OCI-LY7 (cell line): ENCODE data around the gene STAG1. TPM values are rescaled to one million over a fixed set of nuclear protein-coding genes. Genes with fewer than 3 reads are reported as not detected.
"Not testable (repeated sequence)": the region's sequence is repeated elsewhere in the genome, so short reads cannot be mapped to it uniquely, and the experiment has no call there.

ENCODE experiments used
- BruUV-seq: library from RNA; stranded (reverse); fragments of 400-500 nt; replicated peaks from 2 replicates; lab custom pipeline; 2021; lab: Mats Ljungman, UMichigan
- CTCF ChIA-PET: fragments of 300-600 bp; sonication (Branson Sonifier 250); formaldehyde crosslinking; loops from one replicate; lab custom pipeline; 2022; ENCODE audit warnings: antibody characterized with exemption; ENCODE audit not compliant: unreplicated experiment; lab: Charles Lee
- POLR2A ChIA-PET: fragments of 300-600 bp; sonication (Branson Sonifier 250); formaldehyde crosslinking; loops from one replicate; lab custom pipeline; 2022; ENCODE audit warnings: antibody characterized with exemption; lab: Charles Lee
- DNase-seq: peaks from one replicate; pipeline ENCODE4 v3.0.0-alpha.2; 2015; ENCODE audit warnings: low spot score
- H2AFZ ChIP-seq: fragments of 200-600 bp; sonication (generic), shearing (Covaris generic); 2 replicates; pipeline ENCODE4 v1.6.1; 2014; ENCODE audit warnings: mild to moderate bottlenecking, antibody characterized with exemption, low read length, moderate library complexity
- H3K27ac ChIP-seq: fragments of 200-600 bp; sonication (generic); 2 replicates; pipeline ENCODE4 v1.5.1; 2014; ENCODE audit warnings: mixed run types, low read depth, mild to moderate bottlenecking, moderate library complexity, low read length, inconsistent platforms; ENCODE audit not compliant: poor library complexity, severe bottlenecking
- H3K36me3 ChIP-seq: fragments of 200-600 bp; sonication (generic); 2 replicates; pipeline ENCODE4 v1.6.1; 2014; ENCODE audit warnings: mild to moderate bottlenecking, antibody characterized with exemption, low read length, moderate library complexity, mixed read lengths; ENCODE audit not compliant: insufficient read depth
- H3K4me1 ChIP-seq: fragments of 200-600 bp; sonication (generic); 2 replicates; pipeline ENCODE4 v1.5.1; 2014; ENCODE audit warnings: mild to moderate bottlenecking, low read length; ENCODE audit not compliant: insufficient read depth, poor library complexity, severe bottlenecking
- H3K4me2 ChIP-seq: fragments of 200-600 bp; sonication (generic); 2 replicates; pipeline ENCODE4 v1.6.1; 2014; ENCODE audit warnings: mild to moderate bottlenecking, low read length
- H3K4me3 ChIP-seq: fragments of 200-600 bp; sonication (generic); 2 replicates; pipeline ENCODE4 v1.5.1; 2014; ENCODE audit warnings: mild to moderate bottlenecking, low read depth, low read length; ENCODE audit not compliant: poor library complexity, severe bottlenecking
- H3K79me2 ChIP-seq: fragments of 200-600 bp; sonication (generic); 2 replicates; pipeline ENCODE4 v1.6.1; 2016; ENCODE audit warnings: low read depth, mild to moderate bottlenecking, low read length, moderate library complexity, mixed read lengths; ENCODE audit not compliant: insufficient read depth
- H3K9me2 ChIP-seq: fragments of 200-600 bp; sonication (generic); 2 replicates; pipeline ENCODE4 v1.6.1; 2016; ENCODE audit warnings: mild to moderate bottlenecking, low read length, mixed read lengths; ENCODE audit not compliant: insufficient read depth
- H3K9me3 ChIP-seq: fragments of 200-600 bp; sonication (generic); 2 replicates; pipeline ENCODE4 v1.6.1; 2014; ENCODE audit warnings: mild to moderate bottlenecking, mixed run types, low read length, mixed read lengths
- H4K20me1 ChIP-seq: fragments of 200-600 bp; sonication (generic); 2 replicates; pipeline ENCODE4 v1.6.1; 2014; ENCODE audit warnings: mild to moderate bottlenecking, antibody characterized with exemption, low read length, moderate library complexity, mixed read lengths; ENCODE audit not compliant: insufficient read depth
- EZH2phosphoT487 ChIP-seq: fragments of 200-600 bp; sonication (generic); IDR thresholded peaks from 2 replicates; pipeline ENCODE4 v1.6.1; 2018; ENCODE audit warnings: low read depth, borderline replicate concordance, mild to moderate bottlenecking, mixed run types, antibody characterized with exemption, low read length, moderate library complexity, mixed read lengths
- intact Hi-C: fragments of 100-400 bp; cut with micrococcal nuclease; formaldehyde crosslinking; loops from one replicate; pipeline ENCODE4 v1.10.0; 2022; ENCODE audit not compliant: unreplicated experiment
- total RNA-seq, 2 experiments: library from RNA; depleted of rRNA in 1 of 2; stranded (reverse); fragments of >200 nt in 1 of 2; shearing (Covaris generic) in 1 of 2; gene quantifications; 2 replicates each; pipeline ENCODE4 v1.2.3, GENCODE V29; 2014 to 2022
- TF ChIP-seq, protein P1 (sequence below): fragments of 200-600 bp; sonication (generic); conservative IDR thresholded peaks from 2 replicates; pipeline ENCODE4 v1.5.1; 2014; ENCODE audit warnings: mild to moderate bottlenecking, antibody characterized with exemption, low read length, moderate library complexity, mixed read lengths

The STAG1 gene
- total RNA-seq, 2 experiments from 2014 or later = 30.7 to 46.6 TPM

DNA sequence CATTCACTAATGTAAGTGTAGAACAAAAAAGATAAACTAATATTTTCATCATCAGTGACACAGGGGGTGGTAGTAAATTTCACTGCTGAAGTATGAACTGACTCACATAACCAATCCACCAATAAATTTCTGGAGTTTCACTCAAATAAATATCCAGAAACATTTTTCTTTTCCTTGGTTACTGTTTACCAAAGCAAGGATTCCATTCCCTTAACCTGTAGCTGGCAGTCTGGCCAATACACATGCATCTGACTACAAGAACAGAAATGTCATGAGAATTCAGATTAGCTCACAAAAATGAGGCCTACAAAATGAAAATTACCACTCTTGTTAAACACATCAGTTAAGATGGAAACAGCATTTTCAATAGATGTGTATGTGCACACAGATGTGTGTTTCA lies 80.3 kb downstream of the STAG1 start:
- Histone ChIP-seq H3K9me3 (no peaks in the 10 kb centered on the region), H3K4me1 (peaks cover 19% of the 10 kb centered on the region), H3K36me3 (0 out of 2 replicates have a peak, but pooled peaks cover 10% of the 10 kb centered on the region), H3K27ac (no peak overlapping the region), H4K20me1 (peaks cover 19% of the 10 kb centered on the region; the same call in 1 of the 2 replicates), H3K4me2 (no peak overlapping the region), H2AFZ (no peak overlapping the region), H3K4me3 (no peak overlapping the region), H3K79me2 (peaks cover 94% of the 10 kb centered on the region), H3K9me2 (no peaks in the 10 kb centered on the region)
- DNase-seq = no peak
- POLR2A ChIA-PET = no interaction called here
- no peak for TF ChIP-seq EZH2phosphoT487
- TF ChIP-seq, protein P1, sequence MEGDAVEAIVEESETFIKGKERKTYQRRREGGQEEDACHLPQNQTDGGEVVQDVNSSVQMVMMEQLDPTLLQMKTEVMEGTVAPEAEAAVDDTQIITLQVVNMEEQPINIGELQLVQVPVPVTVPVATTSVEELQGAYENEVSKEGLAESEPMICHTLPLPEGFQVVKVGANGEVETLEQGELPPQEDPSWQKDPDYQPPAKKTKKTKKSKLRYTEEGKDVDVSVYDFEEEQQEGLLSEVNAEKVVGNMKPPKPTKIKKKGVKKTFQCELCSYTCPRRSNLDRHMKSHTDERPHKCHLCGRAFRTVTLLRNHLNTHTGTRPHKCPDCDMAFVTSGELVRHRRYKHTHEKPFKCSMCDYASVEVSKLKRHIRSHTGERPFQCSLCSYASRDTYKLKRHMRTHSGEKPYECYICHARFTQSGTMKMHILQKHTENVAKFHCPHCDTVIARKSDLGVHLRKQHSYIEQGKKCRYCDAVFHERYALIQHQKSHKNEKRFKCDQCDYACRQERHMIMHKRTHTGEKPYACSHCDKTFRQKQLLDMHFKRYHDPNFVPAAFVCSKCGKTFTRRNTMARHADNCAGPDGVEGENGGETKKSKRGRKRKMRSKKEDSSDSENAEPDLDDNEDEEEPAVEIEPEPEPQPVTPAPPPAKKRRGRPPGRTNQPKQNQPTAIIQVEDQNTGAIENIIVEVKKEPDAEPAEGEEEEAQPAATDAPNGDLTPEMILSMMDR = no peak
- CTCF ChIA-PET = no interaction called here
- BruUV-seq = no TSS peak
- intact Hi-C loops = no loop called here

DNA sequence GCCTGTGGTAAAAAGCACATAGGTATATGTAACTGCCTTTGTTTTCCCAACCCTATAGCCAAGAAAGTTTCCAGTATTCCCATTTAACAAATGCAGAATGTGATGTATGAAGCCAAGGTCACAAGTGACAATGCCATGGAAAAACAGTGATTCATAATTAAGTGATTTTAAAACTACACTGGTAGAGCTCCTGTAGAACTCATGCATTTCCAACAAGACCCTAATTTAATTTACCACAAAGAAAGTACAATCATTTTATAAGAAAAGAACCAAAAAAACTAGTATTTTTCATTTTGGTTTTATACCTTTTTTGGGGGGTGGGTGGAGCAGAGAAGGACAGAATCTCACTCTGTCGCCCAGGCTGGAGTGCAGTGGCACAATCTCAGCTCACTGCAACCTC lies 82.0 kb downstream of the STAG1 start:
- ChIA-PET POLR2A (no interaction called here), CTCF (no interaction called here)
- Histone ChIP-seq H3K9me3 (no peaks in the 10 kb centered on the region), H3K4me3 (no peak overlapping the region), H3K9me2 (no peaks in the 10 kb centered on the region), H3K4me2 (no peak overlapping the region), H2AFZ (no peak overlapping the region), H3K27ac (no peak overlapping the region), H4K20me1 (peaks cover 12% of the 10 kb centered on the region; the same call in 1 of the 2 replicates), H3K4me1 (peaks cover 10% of the 10 kb centered on the region), H3K36me3 (0 out of 2 replicates have a peak, but pooled peaks cover 10% of the 10 kb centered on the region), H3K79me2 (peaks cover 85% of the 10 kb centered on the region)
- DNase-seq = no peak
- intact Hi-C loops = no loop called here
- BruUV-seq = no TSS peak
- TF ChIP-seq, protein P1 = no peak
- no peak for TF ChIP-seq EZH2phosphoT487

DNA sequence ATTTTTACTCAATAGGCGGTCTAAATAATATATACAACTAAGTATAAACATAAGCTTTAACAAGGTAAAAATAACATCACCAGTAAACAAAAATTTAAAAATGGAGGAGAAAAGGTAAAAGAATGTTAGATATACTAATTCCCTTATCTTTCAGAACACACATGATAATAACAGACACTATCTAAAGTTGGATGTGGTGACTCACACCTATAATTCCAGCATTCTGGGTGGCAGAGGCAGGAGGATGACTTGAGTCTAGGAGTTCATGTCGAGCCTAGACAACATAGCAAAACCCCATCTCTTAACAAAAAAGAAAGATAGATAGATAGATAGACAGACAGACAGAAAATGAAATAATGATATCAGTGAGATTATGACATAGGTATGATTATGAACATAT lies 85.1 kb downstream of the STAG1 start:
- no peak overlapping the region for H3K4me2 ChIP-seq
- intact Hi-C loops = no loop called here
- H3K36me3 ChIP-seq = 0 out of 2 replicates have a peak, but pooled peaks cover 10% of the 10 kb centered on the region
- H3K27ac ChIP-seq = no peak overlapping the region
- no peaks in the 10 kb centered on the region for H3K9me3 ChIP-seq
- H2AFZ ChIP-seq = no peak overlapping the region
- BruUV-seq = no TSS peak
- ChIA-PET POLR2A (no interaction called here), CTCF (no interaction called here)
- no peak overlapping the region for H3K4me3 ChIP-seq
- TF ChIP-seq, protein P1 = no peak
- TF ChIP-seq EZH2phosphoT487 = no peak
- peaks cover 85% of the 10 kb centered on the region for H3K79me2 ChIP-seq
- H4K20me1 ChIP-seq = peaks cover 11% of the 10 kb centered on the region
- no peaks in the 10 kb centered on the region for H3K4me1 ChIP-seq
- no peak for DNase-seq
- H3K9me2 ChIP-seq = no peaks in the 10 kb centered on the region

DNA sequence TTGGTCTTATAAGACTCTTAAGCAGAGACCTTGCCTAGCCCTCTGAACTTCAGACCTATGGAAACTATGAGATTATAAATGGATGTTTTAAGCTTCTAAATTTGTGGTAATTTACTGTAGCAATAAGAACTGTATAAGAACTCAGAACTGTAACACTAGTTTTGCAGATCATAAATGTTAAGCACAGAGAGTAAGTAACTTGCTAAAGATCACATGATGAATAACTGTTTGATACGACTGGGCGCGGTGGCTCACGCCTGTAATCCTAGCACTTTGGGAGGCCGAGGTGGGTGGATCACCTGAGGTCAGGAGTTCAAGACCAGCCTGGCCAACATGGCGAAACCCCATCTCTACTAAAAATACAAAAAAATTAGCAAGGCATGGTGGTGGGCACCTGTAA lies 85.9 kb downstream of the STAG1 start:
- BruUV-seq, CTCF ChIA-PET: not testable (repeated sequence)

More for the DNA sequence above, 85.9 kb downstream of the STAG1 start:
- H3K4me3 ChIP-seq, DNase-seq, H3K9me2 ChIP-seq, H3K4me1 ChIP-seq, H3K4me2 ChIP-seq, H3K27ac ChIP-seq, H3K9me3 ChIP-seq, intact Hi-C loops, H2AFZ ChIP-seq, H3K36me3 ChIP-seq: not testable (repeated sequence)
- H4K20me1 ChIP-seq = peaks cover 11% of the 10 kb centered on the region
- peaks cover 85% of the 10 kb centered on the region for H3K79me2 ChIP-seq
- POLR2A ChIA-PET = interaction anchor here (0.6 kb wide), 2 partner anchors 31 to 691 kb away, joined by 3 read pairs; no protein-coding TSS in a partner anchor
